ENCODE data around the gene SPAG7.
A peak's percentile ranks its signal among the peaks of the same experiment; 100 is the strongest.
"Not testable (repeated sequence)": the region's sequence is repeated elsewhere in the genome, so short reads cannot be mapped to it uniquely, and the experiment has no call there.

SPAG7 gene

DNA sequence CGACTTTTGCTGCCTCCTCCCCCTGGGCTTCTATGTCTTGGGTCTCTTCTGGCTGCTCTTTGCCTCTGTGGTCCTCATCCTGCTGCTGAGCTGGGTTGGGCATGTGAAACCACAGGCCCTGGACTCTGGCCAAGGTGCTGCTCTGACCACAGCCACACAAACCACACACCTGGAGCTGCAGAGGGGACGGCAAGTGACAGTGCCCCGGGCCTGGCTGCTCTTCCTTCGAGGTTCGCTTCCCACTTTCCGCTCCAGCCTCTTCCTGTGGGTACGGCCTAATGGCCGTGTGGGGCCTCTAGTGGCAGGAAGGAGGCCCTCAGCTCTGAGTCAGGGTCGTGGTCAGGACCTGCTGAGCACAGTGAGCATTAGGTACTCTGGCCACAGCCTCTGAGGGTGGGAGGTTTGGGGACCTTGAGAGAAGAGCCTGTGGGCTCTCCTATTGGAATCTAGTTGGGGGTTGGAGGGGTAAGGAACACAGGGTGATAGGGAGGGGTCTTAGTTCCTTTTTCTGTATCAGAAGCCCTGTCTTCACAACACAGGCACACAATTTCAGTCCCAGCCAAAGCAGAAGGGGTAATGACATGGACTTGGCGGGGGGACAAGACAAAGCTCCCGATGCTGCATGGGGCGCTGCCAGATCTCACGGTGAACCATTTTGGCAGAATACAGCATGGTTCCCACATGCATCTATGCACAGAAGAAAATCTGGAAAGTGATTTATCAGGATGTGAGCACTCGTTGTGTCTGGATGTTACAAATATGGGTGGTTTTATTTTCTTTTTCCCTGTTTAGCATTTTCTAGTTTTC lies 33.2 kb downstream of the SPAG7 start:
- POLR2A ChIA-PET = no interaction called here

GRCh38 chr17:4933646-4934045 lies 34.0 kb downstream of the SPAG7 start:
- H3K4me3 ChIP-seq (ENCODE audit: low read depth, low read length) = no peak overlapping the region
- ChIA-PET POLR2A (no interaction called here), CTCF (interaction anchor here (0.9 to 1.4 kb wide), 3 partner anchors 11 to 30 kb away, joined by 4 to 6 read pairs (median 5); partner anchors contain the start of gene CHRNE)
- TF ChIP-seq, protein P1, sequence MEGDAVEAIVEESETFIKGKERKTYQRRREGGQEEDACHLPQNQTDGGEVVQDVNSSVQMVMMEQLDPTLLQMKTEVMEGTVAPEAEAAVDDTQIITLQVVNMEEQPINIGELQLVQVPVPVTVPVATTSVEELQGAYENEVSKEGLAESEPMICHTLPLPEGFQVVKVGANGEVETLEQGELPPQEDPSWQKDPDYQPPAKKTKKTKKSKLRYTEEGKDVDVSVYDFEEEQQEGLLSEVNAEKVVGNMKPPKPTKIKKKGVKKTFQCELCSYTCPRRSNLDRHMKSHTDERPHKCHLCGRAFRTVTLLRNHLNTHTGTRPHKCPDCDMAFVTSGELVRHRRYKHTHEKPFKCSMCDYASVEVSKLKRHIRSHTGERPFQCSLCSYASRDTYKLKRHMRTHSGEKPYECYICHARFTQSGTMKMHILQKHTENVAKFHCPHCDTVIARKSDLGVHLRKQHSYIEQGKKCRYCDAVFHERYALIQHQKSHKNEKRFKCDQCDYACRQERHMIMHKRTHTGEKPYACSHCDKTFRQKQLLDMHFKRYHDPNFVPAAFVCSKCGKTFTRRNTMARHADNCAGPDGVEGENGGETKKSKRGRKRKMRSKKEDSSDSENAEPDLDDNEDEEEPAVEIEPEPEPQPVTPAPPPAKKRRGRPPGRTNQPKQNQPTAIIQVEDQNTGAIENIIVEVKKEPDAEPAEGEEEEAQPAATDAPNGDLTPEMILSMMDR (IDR thresholded peaks at IDR 0.05; ENCODE audit: insufficient read depth, low read length, missing control alignments) = no peak
- no peak for DNase-seq (ENCODE audit: low read depth, low spot score)

More for the DNA sequence above, 33.2 kb downstream of the SPAG7 start:
- no peak for DNase-seq (ENCODE audit: low read depth, low spot score)
- TF ChIP-seq, protein P1 (IDR thresholded peaks at IDR 0.05; ENCODE audit: insufficient read depth, low read length, missing control alignments) = peak; percentile 36
- no peak overlapping the region for H3K4me3 ChIP-seq (ENCODE audit: low read depth, low read length)
- CTCF ChIA-PET = interaction anchor here (0.6 to 1.4 kb wide), 5 partner anchors 9 to 31 kb away, joined by 3 to 7 read pairs (median 5); partner anchors contain the start of gene CHRNE

DNA sequence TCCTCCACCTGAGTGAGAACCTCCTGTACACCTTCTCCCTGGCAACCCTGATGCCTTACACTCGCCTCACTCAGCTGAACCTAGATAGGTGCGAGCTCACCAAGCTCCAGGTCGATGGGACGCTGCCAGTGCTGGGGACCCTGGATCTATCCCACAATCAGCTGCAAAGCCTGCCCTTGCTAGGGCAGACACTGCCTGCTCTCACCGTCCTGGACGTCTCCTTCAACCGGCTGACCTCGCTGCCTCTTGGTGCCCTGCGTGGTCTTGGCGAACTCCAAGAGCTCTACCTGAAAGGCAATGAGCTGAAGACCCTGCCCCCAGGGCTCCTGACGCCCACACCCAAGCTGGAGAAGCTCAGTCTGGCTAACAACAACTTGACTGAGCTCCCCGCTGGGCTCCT lies 34.9 kb downstream of the SPAG7 start:
- ChIA-PET CTCF (interaction anchor here (1.0 to 1.3 kb wide), 2 partner anchors 24 to 55 kb away, joined by 3 to 6 read pairs; no protein-coding TSS in a partner anchor), POLR2A (interaction anchor here (1.2 kb wide), 2 partner anchors 8 to 11 kb away, joined by 3 to 4 read pairs; no protein-coding TSS in a partner anchor)
- H3K4me3 ChIP-seq (ENCODE audit: low read depth, low read length) = no peak overlapping the region
- no peak for DNase-seq (ENCODE audit: low read depth, low spot score)
- TF ChIP-seq, protein P1 (IDR thresholded peaks at IDR 0.05; ENCODE audit: insufficient read depth, low read length, missing control alignments) = no peak

DNA sequence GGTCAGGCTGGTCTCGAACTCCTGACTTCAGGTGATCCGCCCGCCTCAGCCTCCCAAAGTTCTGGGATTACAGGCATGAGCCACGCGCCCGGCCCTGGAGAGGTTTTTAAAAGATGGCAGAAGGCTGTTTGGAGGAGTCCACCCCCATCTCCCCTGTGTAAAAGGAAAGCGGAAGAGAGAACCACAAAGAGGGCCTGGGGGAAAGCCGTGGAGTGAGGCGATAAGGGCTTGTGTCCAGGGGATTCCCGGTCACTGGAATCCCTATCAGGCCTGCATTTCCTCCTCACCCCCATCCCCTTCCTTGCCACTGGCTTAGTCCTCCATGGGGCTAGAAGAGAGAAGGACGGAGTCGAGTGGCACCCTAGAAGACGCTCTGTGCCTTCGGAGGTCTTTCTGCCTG lies 35.7 kb downstream of the SPAG7 start, which contains the start of gene GP1BA:
Gene GP1BA (plus strand): TSS at position 315 of the 400 bp plus-strand sequence. CDS start 328 bp downstream, outside the sequence.
- no peak for DNase-seq (ENCODE audit: low read depth, low spot score)
- ChIA-PET POLR2A (interaction anchor here (1.2 kb wide), 2 partner anchors 7 to 10 kb away, joined by 3 to 4 read pairs; no protein-coding TSS in a partner anchor), CTCF (no interaction called here)
- TF ChIP-seq, protein P1 (IDR thresholded peaks at IDR 0.05; ENCODE audit: insufficient read depth, low read length, missing control alignments) = no peak
- no peak within 1 kb of the TSS for H3K4me3 ChIP-seq (ENCODE audit: low read depth, low read length)

DNA sequence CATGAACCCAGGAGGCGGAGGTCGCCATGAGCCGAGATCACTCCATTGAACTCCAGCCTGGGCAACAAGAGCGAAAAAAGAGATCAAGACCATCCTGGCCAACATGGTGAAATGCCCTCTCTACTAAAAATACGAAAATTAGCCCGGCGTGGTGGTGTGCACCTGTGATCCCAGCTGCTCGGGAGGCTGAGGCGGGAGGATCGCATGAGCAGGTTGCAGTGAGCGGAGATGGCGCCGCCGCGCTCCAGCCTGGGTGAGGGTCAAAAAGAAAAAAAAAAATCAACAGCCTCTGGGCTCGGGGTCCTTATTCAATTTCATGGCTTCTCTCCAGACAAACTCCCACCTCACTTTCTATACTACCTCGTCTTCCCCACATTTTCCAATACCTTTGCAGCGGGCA lies 38.7 kb downstream of the SPAG7 start:
- ChIA-PET POLR2A (no interaction called here), CTCF (interaction anchor here (0.9 to 1.6 kb wide), 2 partner anchors 11 to 15 kb away, joined by 5 read pairs; partner anchors contain the start of genes RNF167 and SLC25A11)
- no peak for DNase-seq (ENCODE audit: low read depth, low spot score)
- no peak overlapping the region for H3K4me3 ChIP-seq (ENCODE audit: low read depth, low read length)
- TF ChIP-seq, protein P1 (IDR thresholded peaks at IDR 0.05; ENCODE audit: insufficient read depth, low read length, missing control alignments) = no peak

DNA sequence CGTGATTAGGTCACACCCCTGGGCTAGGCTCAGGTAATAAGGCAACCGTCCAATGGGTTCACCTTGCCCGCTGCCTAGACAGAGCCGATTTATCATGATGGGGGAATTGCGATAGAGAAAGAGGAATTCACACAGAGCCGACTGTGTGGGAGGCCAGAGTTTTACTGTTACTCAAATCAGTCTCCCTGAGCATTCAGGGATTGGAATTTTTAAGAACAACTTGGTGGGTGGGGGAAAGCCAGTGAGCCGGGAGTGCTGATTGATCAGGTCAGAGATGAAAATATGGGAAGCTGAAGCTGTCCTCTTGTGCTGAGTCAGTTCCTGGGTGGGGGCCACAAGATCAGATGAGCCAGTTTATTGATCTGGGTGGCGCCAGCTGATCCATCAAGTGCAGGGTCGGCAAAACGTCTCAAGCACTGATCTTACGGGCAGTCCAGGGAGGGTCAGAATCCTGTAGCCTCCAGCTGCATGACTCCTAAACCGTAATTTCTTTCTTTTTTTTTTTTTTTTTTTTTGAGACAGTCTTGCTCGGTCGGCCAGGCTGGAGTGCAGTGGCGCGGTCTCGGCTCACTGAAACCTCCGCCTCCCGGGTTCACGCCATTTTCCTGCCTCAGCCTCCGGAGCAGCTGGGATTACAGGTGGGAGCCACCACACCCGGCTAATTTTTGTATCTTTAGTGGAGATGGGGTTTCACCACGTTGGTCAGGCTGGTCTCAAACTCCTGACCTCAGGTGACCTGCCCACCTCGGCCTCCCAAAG lies 40.9 kb downstream of the SPAG7 start:
- DNase-seq (ENCODE audit: low read depth, low spot score); H3K4me3 ChIP-seq (ENCODE audit: low read depth, low read length): not testable (repeated sequence)
- ChIA-PET CTCF (interaction anchor here (0.6 kb wide), 1 partner anchor 75 kb away, joined by 4 read pairs; no protein-coding TSS in a partner anchor), POLR2A (interaction anchor here (0.7 kb wide), 1 partner anchor 27 kb away, joined by 3 read pairs; no protein-coding TSS in a partner anchor)

Data from AG04449 (cell line).